Raji (cell line): ENCODE results near the gene PPA2.

Experiments
- POLR2A ChIP-seq: IDR thresholded peaks from 2 replicates; pipeline ENCODE4 v1.6.1; 2011; ENCODE audit warnings: low read depth, low read length, control low read depth; ENCODE audit not compliant: insufficient read depth

Gene PPA2

DNA sequence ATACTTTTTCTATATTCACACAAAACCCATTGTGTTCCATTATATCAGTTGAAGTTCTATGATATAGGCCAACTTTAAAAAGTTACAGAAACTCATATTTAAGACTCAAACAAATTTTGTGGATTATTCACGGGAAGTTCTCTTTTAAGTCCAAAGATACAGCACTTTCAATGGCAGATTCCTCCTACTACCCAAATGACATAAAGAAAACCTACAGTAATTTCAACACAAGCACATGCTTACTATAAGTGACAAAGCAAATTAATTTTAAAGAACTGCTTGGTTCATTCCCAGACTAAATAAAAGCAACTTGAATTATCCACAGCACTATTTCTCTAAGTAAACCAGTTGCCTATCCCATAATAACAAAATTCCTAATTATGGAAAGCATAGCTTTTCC, 4.1 kb downstream of the PPA2 start:
- no peak for TF ChIP-seq POLR2A

DNA sequence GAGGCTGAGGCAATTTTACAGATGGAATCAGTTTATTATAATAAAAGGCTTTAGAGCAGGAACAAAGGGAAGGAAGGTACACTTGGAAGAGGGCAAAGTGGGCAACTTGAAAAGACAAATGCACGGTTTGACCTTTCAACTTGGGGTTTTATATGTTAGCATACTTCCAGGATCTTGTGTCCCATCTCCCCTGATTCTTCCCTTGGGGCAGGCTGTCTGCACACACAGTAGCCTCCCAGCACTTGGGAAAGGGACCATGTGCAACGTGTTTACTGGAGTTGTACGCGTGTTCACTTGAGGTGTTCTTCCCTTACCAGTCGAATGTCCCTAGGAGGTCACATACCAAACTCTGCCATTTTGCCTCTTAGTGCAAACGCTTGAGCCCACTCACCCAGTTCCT, 7.3 kb downstream of the PPA2 start:
- TF ChIP-seq POLR2A = no peak

DNA sequence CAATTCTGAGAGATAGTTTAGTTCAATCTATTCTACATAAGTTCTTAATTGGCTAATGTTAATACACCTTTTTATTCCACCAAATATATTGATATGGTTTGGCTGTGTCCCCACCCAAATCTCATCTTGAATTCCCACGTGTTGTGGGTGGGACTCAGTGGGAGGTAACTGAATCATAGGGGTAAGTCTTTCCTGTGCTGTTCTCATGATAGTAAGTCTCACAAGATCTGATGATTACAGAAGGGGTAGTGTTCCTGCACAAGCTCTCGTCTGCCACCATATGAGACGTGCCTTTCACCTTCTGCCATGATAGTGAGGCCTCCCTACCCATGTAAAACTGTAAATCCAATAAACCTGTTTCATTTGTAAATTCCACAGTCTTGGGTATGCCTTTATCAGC, 11.3 kb downstream of the PPA2 start:
- no peak for TF ChIP-seq POLR2A

DNA sequence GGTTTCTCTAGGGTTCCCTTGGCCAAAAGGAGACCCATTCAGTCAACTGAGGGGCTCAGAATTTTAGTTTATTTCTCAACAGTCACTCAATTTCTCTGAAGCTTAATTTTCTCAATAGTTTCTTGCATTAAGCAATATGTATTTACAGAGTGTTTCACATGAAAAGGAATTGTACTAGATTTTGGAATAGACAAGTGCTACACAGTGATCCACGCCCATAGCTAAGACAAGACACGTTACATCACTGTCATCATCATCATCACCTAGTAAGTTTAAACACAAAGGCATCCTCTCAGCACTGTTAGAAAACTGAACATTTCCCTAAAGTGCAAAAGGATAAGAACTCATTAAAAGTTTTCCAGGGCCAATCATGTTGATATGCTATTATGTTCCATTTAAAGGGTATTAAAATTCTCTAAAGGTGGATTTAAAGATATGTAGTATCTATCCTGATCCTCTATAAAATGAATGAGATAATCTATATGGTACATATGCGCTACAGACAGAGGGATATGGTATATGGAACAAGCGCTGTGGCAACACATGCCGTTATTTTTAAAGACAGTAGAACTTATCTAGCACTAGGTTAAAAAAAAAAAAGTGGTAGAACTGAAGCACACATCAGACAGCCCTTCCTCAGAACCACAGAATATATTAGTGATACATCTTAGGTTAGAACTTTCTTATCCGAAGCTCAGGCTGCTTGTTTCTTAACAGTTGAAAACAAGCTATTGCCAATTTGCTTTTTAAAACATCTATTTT, 12.1 kb downstream of the PPA2 start:
- TF ChIP-seq POLR2A = no peak

DNA sequence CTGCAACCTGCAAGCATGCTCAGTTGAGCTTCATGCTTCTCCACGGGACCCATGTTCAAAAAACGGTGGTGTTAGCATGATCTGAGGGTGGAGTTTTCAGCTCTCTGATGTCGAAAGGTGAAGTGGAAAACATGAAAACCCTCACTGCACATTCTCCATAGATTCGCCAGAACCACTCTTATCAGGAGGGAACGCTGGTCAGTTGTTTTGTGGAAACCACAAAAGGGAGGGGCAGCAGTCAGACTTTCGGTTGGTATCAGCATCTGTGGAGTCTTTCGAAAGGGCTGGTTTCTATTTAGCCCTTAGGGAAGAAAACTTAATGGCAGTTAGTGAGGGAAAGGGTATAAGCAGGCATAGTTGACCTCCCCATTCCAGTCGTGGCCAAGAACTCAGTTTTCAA, 12.6 kb downstream of the PPA2 start:
- TF ChIP-seq POLR2A = no peak

DNA sequence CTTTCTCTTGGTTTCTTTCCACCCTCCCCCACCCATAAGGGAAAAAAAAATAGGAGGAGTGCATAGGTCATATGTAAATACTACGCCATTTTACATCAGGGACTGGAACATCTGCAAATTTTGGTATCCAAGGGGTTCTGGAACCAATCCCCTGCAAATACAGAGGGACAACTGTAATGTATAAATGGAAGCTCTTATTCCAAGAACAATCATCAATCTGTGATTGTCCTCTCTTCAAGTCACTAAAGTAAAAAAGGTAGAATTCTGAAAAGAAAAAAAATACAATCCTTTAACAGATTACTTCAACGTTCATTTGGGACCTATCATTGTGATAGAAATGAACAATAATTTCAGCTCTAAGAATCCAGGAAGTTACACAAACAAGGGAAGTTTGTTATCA, 13.6 kb downstream of the PPA2 start:
- no peak for TF ChIP-seq POLR2A

DNA sequence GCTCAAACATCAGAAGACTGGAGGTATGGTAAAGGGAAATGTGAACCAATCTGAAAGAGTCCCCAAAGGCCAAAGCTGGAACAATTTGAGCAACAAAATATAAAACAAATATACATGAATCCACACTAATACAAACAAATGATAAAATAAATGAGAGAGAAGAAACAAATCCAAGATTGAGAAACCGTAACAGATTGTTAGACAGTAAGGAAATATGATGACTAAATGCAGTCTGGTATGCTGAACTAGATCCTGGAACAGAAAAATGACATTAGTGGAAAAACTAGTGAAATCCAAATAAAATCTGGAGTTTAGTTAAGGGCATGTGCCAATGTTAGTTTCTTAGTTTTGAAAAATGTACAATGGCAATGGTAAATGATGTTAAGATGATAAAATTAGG, 15.9 kb downstream of the PPA2 start:
- no peak for TF ChIP-seq POLR2A

DNA sequence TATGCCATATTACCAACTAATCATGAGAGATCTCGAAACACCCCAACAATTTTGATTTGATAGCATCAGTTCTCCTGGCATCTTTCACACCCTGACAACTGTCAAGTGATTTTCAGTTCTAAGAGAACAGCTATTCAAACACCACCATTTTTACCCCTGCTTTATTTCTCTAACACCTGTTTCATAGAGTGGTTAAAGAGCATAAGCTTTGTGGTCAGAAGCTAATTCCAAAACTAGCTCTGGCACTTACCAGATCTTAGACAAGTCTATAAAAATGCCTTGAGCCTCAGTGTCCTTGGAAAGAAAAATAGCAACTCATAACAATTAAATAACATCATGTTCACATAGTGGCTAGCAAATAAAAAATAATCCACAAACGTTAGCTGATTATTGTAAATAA, 17.9 kb downstream of the PPA2 start:
- no peak for TF ChIP-seq POLR2A

DNA sequence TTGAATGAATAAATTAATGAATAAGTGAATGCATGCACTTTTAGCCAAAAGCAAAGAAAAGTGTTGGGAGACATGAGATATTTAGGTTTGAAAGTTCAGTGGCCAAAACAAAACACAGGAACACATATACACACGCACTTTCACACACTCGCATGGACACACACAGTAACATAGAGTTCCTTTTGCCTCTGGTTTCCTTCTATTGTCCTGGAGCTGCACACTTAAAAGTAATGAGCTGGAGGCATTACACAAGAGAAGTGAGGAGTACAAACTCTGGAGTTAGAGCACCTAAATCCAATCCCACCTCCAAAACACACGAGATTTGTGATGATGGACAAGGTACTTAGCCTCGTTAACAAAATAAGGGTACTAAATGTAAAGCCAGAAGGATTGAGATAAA, 18.7 kb downstream of the PPA2 start:
- TF ChIP-seq POLR2A = no peak

DNA sequence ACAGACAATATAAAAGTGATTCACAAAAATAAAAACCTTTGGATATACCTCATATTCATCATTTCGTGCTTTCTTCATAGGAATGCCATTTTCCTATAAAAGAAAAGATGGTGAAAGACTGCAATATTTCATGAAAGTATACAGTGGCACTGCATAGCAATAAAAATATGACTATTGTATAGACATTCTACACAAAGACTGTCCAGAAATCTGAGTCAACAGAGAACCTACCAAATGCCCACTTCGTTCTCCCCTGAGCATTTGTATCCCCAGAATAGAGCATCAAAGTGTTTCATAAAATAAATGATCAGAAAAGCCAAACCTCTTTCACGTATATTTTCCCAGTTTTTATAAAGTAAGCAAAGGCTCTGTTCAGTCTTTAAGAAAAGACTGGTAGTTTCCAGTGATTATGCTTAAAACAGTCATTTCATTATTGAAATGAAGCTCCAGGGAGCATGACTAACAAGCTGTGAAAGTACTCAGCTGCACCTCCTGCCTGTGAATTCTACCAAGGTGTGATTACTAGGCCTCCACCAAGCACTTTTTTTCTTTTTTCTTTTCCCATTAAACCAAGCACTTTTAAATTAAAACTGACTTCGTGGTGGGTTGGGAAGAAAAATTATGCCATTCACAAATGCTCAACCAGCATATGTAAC, 20.2 kb downstream of the PPA2 start:
- no peak for TF ChIP-seq POLR2A

DNA sequence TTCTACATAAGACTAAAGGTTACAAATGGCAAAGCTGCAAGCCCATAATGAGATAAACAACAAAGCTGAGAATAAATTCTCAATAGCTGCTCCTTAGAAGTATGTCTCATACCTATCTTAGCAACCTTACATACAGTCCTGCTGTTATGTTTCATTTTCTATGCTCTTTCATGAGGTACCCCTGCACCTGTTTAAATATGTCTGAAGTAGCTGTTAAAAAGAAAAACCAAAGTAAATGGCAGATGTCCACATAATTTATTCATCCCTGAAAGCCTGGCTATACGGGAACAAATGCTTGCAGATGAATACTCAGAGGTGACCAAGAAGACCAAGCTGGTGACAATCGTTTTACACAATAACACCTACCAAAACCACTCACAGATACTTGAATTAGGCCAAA, 22.5 kb downstream of the PPA2 start:
- no peak for TF ChIP-seq POLR2A

DNA sequence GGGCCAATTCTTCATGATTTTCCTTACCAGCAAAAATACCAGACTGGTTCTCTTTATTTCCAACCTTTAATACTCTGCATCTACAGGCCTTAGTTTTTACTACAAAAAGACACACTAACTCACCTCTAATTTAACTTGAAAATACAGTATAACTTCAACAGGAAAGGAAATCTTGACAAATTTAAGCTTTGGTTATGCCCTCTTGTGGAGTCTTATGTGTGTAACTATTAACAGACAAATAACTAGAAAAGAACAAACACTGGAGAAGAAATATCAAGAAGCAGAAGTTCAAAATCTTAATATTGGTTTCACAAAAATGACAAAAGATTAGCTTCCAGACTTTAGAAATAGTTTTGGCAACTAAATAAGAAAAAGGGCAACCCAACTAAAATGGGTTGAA, 33.0 kb downstream of the PPA2 start:
- TF ChIP-seq POLR2A = no peak

DNA sequence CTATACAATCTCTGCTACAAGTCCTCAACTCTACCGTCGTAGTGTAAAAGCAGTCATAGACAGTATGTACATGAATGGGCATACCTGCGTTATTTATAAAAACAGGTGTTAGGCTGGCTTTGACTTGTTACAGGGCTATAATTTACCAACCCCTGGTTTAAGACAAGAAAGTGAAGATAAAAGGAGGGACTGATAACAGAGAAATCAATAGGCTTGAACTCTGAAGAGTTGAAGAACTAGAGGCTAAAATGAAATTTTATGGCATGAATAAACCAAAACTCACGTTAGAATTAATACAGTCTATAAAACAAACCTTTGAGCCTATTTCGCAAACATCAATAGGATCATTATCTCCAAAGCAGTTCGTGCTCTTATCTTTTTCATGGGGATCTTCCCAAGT, 36.2 kb downstream of the PPA2 start:
- no peak for TF ChIP-seq POLR2A

DNA sequence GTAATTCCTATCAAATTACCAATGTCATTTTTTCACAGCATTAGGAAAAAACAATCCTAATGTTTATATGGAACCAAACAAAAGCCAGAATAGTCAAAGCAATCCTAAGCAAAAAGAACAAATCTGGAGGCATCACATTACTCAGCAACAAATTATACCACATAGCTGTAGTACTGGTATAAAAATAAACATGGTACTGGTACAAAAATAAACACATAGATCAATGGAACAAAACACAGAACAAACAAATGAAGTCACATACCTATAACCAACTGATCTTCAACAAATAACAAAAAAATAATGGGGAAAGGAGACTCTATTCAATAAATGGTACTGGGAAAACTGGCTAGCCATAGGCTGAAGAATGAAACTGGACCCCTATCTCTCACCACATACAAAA, 37.4 kb downstream of the PPA2 start:
- TF ChIP-seq POLR2A = no peak

DNA sequence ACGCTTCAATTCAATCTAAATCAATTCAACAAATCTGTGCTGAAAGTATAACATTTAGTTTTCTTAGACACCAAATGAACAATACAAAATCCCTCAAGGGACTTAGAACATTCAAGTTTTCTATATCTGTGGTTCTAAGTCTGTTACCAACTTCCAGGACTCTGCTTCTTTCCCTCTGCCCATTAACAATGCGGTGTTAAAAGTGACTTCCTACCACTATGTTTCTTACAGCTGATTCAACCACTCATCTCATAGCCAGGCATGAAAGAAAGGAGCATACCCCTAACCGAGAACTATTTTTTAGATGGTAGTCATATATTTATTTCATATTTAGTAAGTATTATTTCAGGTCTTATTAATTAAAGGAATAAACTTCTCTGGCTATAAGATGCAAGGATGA, 38.9 kb downstream of the PPA2 start:
- no peak for TF ChIP-seq POLR2A

DNA sequence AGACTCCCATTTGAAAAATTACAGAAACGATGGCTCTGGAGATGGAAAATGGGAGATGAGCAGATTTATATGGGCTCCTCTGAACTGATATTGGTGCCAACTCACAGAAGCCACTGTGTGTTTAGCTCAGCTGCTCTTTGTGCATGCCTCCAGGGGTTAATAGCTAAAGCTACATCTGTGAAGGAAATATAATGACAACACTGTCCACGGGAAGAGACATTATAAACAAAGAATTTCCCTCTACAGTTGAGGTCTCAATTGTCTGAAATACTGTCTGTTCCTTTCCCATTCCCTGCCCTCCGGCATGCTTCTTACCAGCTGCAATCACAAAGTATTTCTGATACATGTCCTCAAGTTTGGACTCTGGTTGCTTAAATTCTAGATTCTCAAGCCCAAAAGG, 40.4 kb downstream of the PPA2 start:
- TF ChIP-seq POLR2A = no peak

DNA sequence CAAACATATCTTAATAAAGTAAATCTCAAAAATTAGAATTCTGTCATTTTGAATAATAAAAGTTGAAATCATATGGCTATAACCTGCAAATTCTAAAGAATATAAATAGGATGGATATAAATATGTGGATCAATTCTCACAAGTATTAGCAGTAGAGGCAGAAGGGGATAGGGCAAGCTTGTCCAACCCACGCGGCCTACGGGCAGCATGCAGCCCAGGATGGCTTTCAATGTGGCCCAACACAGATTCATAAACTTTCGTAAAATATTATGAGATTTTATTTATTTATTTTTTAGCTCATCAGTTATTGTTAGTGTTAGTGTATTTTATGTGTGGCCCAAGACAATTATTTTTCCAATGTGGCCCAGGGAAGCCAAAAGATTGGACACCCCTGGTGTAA, 41.4 kb downstream of the PPA2 start:
- no peak for TF ChIP-seq POLR2A
